ENCODE results near the gene ISG20L2. TPM values are rescaled to one million over a fixed set of nuclear protein-coding genes. Genes with fewer than 3 reads are reported as not detected.

ISG20L2 gene
- total RNA-seq, 2 experiments from 2014 or later, result 69.9 to 78.5 TPM

DNA sequence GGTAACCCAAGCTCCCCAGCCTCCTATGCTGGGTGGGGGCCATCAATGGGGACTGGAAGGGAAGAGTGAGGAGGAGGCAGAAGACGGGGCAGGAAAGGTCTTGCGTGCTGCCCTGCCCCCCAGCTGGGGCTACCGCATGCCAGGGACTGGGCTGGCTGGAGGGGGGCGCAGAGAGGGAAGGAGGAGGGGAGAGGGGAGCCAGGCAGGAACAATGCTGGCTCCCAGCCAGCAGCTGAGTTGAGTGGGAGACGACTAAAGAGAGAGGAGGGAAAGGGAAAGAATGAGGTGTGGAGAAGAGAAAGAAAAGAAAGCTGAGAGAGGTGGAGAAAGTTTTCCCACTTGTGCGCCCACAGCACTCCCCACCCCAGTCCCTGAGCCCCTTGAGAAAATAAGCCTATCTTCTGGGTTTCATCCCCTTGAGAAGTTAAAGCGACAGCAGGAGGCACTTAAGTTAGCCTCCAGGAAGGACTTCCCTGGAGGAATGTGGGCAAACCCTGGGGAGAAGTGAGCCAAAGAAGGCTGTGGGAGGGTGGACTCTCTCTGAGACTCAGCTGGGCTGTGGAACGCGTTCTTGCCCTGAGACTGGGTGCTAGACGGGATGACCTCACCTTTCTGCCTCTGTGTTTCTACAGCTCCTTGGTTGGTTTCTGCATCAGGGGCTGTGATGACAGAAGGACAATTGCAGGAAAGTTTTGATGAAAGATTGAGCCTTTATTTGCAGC lies 38.5 kb downstream of the ISG20L2 start:
- CTCF ChIA-PET, result interaction anchor here (0.6 to 6.4 kb wide), 43 partner anchors 10 to 237 kb away, joined by 3 to 164 read pairs (median 5); partner anchors contain the start of genes CRABP2, HAPLN2, INSRR and IQGAP3

DNA sequence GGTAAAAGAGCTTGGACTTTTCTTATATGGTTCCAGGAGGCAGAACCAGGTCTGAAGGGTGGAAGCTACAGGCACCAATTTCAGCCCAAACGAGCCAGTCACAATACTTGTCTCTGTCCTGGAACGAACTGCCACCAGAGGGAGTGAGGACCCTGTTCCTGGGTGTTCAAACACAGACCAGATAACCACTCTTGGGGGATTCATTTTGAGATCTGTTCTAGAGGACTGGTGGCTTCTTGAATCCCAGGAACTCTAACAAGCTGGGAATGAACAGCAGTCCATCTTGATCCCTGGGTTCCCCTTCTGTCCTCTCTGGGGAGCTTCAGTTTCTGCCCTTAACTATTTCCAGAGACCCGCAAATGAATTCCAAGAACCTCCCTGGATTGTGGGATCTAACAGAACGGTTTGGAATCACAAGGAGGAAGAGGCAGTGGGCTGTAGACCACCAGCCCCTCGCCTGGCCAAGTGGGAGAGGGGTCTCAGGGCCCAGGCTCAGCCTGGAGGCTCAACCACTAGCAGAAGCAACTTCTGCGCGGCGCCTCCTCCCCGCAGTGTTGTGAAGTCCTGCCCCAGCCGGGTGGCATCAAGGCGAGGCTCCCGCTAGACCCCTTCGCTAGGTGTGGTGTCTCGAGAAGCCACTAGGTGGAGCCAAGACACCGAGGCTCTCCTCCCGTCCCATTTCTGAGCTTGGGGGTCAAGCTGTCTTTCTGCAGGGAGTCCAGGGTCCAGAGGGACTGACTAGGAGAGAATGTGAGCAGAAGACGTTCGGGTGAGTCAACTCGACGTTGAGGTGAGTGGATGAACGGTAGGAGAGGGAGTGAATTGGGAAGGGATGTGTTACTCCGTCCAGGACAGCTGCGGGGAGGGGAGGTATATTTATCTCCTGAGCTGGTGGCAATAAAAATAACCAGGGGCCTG lies 39.3 kb downstream of the ISG20L2 start:
- CTCF ChIA-PET, result interaction anchor here (0.6 to 6.4 kb wide), 45 partner anchors 9 to 238 kb away, joined by 3 to 164 read pairs (median 5); partner anchors contain the start of genes CRABP2, HAPLN2, INSRR and IQGAP3
- POLR2A ChIA-PET, result interaction anchor here (1.0 to 2.5 kb wide), 3 partner anchors 17 to 127 kb away, joined by 3 to 12 read pairs (median 10); partner anchors contain the start of genes CRABP2 and SH2D2A

More for the DNA sequence above, 38.5 kb downstream of the ISG20L2 start:
- POLR2A ChIA-PET, result interaction anchor here (1.0 to 2.5 kb wide), 3 partner anchors 16 to 126 kb away, joined by 3 to 12 read pairs (median 10); partner anchors contain the start of genes CRABP2 and SH2D2A

DNA sequence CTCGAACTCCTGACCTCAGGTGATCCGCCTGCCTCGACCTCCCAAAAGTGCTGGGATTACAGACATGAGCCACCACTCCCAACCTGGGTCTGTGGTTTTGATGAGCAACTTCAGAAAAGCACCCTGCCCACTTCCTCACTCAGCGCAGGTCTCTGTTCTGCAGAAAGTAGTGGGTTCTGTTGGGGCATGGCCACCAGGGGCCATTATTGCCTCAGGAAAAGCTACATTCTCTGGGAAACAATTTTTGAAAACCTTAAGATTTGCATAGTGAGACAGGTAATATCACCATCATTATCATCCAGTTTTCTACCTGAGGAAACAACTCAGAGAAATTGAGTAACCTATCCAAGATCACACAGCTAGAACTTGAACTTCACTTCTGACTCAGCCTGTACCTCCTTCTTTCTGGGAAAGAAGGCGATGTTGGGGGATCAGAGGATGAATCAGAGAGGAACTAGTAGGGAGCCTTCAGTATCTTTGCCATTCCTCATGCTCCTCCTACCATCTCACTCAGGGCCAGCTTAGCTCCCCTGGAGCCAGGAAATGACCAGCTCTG lies 44.3 kb downstream of the ISG20L2 start:
- ChIA-PET POLR2A (interaction anchor here (0.6 to 1.6 kb wide), 3 partner anchors 20 to 44 kb away, joined by 3 read pairs; partner anchors contain the start of genes ISG20L2 and METTL25B), CTCF (interaction anchor here (0.6 to 3.1 kb wide), 9 partner anchors 11 to 208 kb away, joined by 3 to 17 read pairs (median 4); partner anchors contain the start of genes CRABP2, ISG20L2 and METTL25B)

DNA sequence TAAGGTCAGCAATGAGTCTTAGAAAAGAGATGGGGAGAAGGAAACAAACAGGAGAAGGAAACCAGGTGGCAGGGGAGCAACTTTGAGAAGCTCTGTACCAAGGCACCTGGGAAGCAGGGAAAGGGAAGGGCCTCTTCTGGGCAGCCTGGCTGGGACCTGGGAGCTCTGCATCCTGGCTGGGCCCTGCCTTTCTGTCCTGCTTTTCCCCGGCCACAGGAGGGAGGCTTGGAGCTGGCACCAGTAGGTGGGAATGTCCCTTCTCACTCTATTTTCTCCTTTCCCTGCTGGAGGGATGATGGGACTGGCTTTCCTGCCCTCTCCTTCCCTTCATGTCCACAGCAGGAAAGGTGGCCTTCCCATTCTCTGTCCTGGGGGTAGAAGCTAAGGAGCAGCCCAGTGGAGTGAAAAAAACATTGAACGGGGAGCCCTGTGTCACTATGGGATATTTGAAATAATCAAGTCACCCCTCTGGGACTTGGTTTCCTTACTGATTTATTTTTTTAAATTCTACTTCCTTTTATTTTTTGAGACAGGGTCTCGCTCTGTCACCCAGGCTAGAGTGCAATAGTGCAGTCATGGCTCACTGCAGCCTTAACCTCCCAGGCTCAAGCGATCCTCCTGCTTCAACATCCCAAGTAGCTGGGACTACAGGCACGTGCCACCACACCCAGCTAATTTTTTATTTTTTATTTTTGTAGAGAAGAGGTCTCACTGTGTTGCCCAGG lies 46.2 kb downstream of the ISG20L2 start:
- ChIA-PET POLR2A (no interaction called here), CTCF (interaction anchor here (0.6 to 7.4 kb wide), 5 partner anchors 22 to 378 kb away, joined by 3 to 62 read pairs (median 4); no protein-coding TSS in a partner anchor)

DNA sequence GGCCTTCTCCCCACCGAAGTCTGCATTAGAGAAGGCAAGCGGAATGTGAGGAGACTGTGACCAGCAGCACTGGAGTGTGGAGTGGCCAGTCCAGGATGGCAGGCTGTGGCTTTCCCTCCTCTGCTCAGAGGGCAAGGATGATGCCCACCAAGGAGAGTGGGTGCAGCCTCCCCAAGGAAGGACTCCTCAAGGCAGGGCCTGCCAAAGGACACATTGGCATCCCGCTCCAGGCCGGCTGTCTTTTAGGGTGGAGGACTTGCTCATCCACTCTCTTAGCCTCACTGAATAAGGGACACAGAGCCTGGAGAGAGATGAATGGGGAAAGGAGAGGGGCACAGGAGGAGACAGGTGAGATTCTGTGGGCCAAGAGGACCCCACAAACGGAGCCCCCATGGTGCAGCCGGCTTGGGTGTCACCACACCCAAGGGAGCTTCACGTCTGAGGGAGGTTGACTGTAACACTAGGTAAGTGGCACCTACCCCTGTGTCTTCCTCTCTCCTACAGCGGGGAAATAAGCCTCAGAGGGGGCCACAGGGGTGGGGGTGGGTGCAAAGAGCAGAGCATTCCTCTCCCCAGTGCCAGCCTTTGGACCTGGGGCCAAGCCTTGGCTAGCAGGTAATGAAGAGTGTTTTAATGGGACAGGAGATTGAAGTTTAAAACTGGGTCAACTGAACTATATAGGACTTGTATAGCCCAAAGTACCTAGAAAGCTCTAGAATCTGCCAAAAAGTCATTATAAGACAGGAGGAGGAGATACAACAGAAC lies 47.2 kb downstream of the ISG20L2 start:
- POLR2A ChIA-PET, result no interaction called here
- CTCF ChIA-PET, result interaction anchor here (1.7 to 7.4 kb wide), 3 partner anchors 21 to 57 kb away, joined by 4 to 62 read pairs (median 7); no protein-coding TSS in a partner anchor

DNA sequence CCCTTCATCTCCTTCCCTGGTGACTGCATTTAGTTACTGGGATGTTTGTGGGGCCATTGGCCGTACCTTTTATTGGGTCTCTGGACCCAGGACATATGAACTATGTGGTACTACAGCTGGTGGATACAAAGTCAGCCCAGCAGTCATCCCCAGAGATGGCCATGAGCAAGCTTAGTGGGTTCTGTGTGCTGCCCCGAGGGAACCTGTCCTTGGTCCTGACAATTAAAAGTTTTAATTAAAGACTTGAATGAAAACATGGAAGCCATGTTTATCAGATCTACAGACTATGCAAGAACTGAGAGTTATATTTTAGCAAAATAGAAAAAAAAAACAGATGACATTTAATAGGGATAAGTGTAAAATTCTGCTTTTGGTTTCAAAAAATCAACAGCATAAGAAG lies 48.5 kb downstream of the ISG20L2 start:
- ChIA-PET CTCF (interaction anchor here (0.9 to 7.4 kb wide), 5 partner anchors 9 to 55 kb away, joined by 3 to 62 read pairs (median 7); no protein-coding TSS in a partner anchor), POLR2A (no interaction called here)

DNA sequence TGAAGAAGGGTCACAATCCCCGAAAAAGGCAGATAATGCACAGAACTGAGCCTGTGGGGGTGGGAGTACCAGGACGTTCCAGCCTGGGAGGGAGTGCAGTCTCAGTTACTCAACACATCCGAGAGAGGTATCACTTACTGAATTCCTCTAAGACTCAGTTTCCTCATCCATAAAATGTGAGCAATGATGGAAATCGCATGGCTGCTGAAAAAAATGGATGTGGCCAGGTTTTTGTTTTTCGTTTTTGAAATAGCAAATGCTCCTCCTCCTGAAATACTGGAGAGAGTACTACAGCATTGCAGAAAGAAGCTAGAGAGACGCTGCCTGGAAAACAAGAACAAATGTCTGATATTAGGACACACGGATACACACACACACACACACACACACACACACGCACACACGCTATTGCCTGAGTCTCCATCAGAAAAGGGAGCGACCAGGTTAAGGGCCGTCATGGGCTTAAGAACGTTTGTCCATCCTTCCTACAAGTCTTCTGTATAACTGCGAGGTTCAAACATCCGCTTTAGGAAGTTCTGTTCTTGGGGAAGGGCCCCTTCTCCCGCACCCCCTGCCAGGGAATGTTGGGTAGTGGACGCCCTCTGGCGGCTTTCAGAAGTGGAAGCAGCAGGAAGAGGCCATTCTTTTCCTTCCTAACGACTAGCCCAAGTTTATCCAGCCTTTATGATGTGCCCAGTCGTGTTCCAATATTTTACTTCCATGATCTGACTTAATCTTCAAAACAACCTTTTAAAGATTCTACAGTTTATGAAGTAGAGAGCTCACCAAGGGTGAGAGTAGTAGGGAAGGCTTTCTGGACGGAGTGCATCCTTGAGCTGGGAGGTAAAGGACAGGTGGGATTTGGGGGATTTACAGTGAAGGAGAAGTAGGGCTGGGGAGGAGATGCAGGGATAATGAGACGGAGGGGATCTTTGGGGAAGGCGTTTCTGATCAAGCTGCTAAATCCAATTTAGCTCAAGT lies 50.7 kb downstream of the ISG20L2 start:
- CTCF ChIA-PET, result interaction anchor here (0.7 to 7.4 kb wide), 10 partner anchors 12 to 223 kb away, joined by 3 to 62 read pairs (median 4); no protein-coding TSS in a partner anchor
- POLR2A ChIA-PET, result no interaction called here

DNA sequence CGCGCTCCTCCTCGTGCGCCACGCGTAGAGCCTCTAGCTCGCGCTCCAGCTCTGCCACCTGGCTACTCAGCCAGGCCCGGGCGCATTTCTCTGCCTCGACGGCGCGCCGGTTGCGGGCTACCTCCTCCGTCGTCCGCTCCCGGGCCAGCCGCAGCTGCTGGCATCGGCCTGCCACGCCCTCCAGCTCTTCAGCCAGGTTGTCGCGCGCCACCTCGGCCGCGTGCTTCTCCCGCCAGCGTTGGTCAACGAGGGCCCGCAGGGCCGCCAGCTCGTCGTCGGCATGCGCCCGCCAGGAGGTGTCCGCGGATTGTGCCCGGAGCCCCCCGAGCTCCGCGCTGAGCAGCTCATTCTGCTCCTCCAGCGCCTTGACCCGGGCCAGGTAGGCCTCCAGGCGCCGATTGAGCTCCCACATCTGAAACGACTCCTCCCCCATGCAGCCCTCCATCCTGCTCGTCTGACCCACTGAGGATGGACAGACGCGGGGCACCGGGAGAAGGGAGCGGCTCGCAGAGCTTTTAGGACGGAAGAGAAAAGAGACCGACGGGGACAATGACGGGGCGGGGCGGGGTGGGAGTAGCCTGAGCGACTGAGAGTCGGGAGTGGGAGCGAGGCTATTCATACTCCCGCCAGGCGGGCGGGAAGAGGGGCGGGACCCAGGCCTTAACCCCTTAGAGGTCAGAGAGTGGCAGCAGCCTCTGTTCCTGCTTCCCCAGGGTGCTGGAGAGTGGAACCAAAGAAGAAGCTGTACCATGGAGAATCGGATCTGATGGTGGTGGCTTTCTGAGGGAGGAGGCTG lies 51.5 kb downstream of the ISG20L2 start, which contains the start of gene NES:
Gene NES, minus strand, starts transcription at position 588 of the 796 bp plus-strand sequence. Its CDS starts 143 bp downstream, at position 445.
- POLR2A ChIA-PET, result no interaction called here
- CTCF ChIA-PET, result interaction anchor here (0.7 to 7.4 kb wide), 9 partner anchors 9 to 223 kb away, joined by 3 to 62 read pairs (median 8); no protein-coding TSS in a partner anchor

DNA sequence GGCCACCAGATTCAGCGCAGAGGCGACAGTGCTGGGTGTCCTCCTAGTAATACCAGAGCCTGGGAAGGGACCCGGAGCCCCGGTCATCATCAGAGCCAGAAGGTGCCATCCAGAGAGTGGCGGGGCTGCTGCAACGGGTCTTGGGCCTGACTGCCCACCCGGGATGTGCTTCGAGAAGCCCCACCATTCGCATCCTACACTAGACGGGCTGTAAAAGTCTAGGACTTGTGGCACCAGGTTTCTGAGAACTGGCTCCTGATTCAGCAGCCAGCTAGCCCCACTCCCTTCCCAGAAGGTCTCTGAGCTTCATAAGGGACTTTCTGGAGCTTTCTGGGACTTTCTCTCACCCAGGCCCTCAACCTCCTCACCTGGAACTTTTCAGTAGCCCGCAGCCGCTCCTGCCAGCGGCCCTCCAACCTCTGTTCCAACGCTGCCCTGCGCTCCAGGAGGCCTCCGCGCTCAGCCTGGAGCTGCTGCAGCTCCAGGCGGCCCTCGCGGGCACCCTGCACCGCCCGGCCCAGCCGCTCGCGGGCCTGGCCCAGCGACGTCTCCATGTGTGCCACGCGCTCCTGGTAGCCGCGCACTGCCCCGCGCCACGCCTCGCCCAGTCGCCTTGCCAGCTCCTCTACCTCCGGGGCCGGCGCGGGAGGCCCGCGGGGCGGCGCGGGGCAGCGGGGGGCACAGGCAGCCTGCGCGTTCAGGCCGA lies 52.3 kb downstream of the ISG20L2 start:
- POLR2A ChIA-PET, result no interaction called here

DNA sequence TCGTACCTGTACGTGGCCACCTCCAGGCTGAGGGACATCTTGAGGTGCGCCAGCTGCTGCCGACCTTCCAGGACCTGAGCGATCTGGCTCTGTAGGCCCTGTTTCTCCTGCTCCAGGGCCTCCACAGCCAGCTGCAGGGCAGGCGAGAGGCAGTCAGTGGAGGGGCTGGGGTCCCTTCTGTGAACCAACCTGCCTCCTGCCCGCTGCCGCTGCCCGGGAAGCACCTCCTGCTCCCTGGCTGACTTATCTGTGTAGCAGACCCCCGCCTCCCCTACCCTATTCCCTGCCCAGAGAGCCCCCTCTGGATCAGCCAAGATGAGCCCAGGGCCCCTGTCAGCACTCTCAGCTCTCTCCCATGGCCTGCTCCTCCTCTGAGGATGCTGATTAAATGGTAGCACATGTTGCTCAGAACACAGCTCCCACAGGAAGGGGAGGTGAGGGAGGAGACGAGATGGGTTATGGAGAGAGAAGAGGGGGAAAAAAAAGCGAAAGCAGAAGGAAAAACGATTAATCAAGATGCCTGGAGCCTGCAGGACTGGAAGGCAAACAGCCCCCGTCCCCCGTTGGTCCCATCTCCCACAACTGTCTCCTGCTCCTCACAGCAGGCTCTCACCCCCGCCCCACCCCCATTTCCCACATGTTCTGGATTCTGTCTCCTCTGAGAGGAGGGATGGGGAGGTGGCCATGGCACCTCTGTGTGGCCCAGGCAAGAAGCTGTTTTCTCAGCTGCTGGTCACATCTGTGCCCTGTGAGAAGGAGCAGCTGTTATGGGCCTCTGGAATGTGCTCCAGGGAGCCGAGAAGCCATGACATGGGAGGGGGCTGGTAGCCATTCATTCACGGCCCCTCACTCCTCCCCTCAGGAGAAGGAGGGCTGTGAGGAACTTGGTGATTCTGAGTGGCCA lies 53.1 kb downstream of the ISG20L2 start:
- ChIA-PET POLR2A (no interaction called here), CTCF (interaction anchor here (0.6 to 7.4 kb wide), 7 partner anchors 11 to 290 kb away, joined by 3 to 62 read pairs (median 7); no protein-coding TSS in a partner anchor)

More for the DNA sequence above, 52.3 kb downstream of the ISG20L2 start:
- CTCF ChIA-PET, result interaction anchor here (0.6 to 7.4 kb wide), 8 partner anchors 9 to 291 kb away, joined by 3 to 62 read pairs (median 8); no protein-coding TSS in a partner anchor

DNA sequence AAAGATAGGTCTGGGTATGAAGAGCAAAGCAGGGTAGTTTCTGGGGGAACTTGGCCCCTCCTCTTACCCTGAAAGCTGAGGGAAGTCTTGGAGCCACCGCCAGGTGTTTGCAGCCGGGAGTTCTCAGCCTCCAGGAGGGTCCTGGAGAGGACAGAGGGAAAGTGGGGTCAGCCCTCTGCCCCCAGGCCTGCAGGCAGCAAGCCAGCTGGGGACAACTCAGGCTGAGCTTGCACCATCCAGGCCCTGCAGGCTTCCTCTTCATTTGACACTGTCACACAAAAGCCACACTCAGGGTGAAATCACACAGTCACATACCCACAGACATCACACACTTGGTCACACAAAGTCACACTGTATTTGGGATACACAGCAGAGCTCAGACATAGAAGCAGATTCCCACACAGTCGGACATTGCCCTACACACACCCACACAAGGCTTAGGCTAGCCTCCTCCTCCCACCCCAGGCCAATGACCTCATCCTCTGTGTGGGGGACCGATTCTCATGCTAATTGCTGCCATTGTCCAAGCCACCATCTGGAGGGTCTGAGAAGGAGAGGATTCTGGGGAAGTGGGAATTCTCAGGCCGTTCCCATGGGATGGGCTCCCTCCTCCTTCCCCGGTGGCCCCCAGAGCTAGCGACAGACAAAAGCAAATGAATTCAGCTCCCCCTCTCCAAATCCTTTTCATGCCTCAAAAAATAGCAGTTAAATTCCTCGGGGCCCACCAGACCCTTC lies 55.0 kb downstream of the ISG20L2 start:
- ChIA-PET CTCF (interaction anchor here (0.9 to 1.6 kb wide), 2 partner anchors 14 to 17 kb away, joined by 3 to 5 read pairs; no protein-coding TSS in a partner anchor), POLR2A (no interaction called here)

Data from activated CD8-positive, alpha-beta memory T cell treated with anti-CD3 and anti-CD28 coated beads for 36 hours (primary cell).